AG04449 (cell line): ENCODE measurements around the gene AKR1A1.
A peak's percentile ranks its signal among the peaks of the same experiment; 100 is the strongest.

ENCODE experiments used
- CTCF ChIA-PET: fragments of 350-600 bp; formaldehyde crosslinking; extraction: SDS; loops from one replicate; lab custom pipeline; 2021; ENCODE audit warnings: antibody characterized with exemption; lab: Yijun Ruan, JAX
- POLR2A ChIA-PET: fragments of 400-600, 350-600 bp; formaldehyde crosslinking; extraction: SDS; loops from one replicate; lab custom pipeline; 2020; ENCODE audit warnings: antibody characterized with exemption, inconsistent platforms; lab: Yijun Ruan, JAX
- DNase-seq: peaks from one replicate; pipeline ENCODE4 v3.0.0-alpha.2; 2010; ENCODE audit warnings: low read depth, low spot score
- H3K4me3 ChIP-seq: 2 replicates; pipeline ENCODE4 v1.5.1; 2011; ENCODE audit warnings: low read depth, mild to moderate bottlenecking, control low read depth, low read length
- CTCF ChIP-seq: IDR thresholded peaks from one replicate; pipeline ENCODE4 v1.5.1; 2011; ENCODE audit warnings: mild to moderate bottlenecking, moderate library complexity, low read length, control low read depth, inconsistent platforms; ENCODE audit not compliant: insufficient read depth; ENCODE audit errors: missing control alignments

Gene AKR1A1

GRCh38 chr1:45583264-45583665, 32.6 kb downstream of the AKR1A1 start:
- POLR2A ChIA-PET, result interaction anchor here (0.5 to 3.2 kb wide), 5 partner anchors 9 to 257 kb away, joined by 3 to 40 read pairs (median 3); partner anchors contain the start of genes HPDL and PRDX1
- CTCF ChIA-PET, result interaction anchor here (1.4 to 9.7 kb wide), 4 partner anchors 13 to 299 kb away, joined by 3 to 98 read pairs (median 10); no protein-coding TSS in a partner anchor
- DNase-seq, result peak; percentile 74
- peak overlapping the region; percentile 96 for H3K4me3 ChIP-seq
- TF ChIP-seq CTCF, result no peak

GRCh38 chr1:45583666-45584350, 33.2 kb downstream of the AKR1A1 start, which contains the start of gene NASP:
TSS of gene NASP (plus strand) at chr1:45584041. CDS start at chr1:45584147, 106 bp downstream.
- CTCF ChIA-PET, result interaction anchor here (1.4 to 9.7 kb wide), 4 partner anchors 13 to 299 kb away, joined by 3 to 98 read pairs (median 10); no protein-coding TSS in a partner anchor
- TF ChIP-seq CTCF, result no peak
- DNase-seq, result no peak
- H3K4me3 ChIP-seq, result peak within 1 kb of the TSS; percentile 96
- POLR2A ChIA-PET, result interaction anchor here (0.5 to 3.2 kb wide), 9 partner anchors 10 to 257 kb away, joined by 3 to 40 read pairs (median 3); partner anchors contain the start of genes GPBP1L1, HPDL and PRDX1

- DNase-seq, result no peak
- CTCF ChIA-PET, result interaction anchor here (0.8 to 9.7 kb wide), 5 partner anchors 14 to 298 kb away, joined by 3 to 98 read pairs (median 6); no protein-coding TSS in a partner anchor
- H3K4me3 ChIP-seq, result peak overlapping the region; percentile 96
- TF ChIP-seq CTCF, result peak; percentile 13
- POLR2A ChIA-PET, result interaction anchor here (0.6 to 3.2 kb wide), 6 partner anchors 33 to 224 kb away, joined by 3 to 40 read pairs (median 3); partner anchors contain the start of genes GPBP1L1 and PRDX1
These were observed 33.9 kb downstream of the AKR1A1 start for GRCh38 chr1:45584351-45585109.

DNA sequence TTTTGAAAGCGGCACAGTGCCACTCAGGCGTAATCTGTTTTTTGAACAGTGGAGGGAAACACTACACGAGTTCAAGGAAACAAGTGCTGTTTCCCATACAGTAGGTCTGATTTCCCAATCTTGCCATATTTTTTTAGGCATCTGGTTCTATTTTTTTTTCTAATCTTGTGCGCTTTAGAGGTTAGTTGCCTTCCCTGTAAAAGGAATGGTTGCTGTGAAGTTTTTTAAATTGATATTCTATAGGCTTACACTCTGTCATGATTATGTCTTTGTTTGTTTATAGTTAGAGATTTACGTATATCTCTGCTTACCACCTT, 34.4 kb downstream of the AKR1A1 start:
- CTCF ChIA-PET, result interaction anchor here (0.8 to 9.7 kb wide), 4 partner anchors 14 to 259 kb away, joined by 3 to 98 read pairs (median 8); no protein-coding TSS in a partner anchor
- peak overlapping the region; percentile 96 for H3K4me3 ChIP-seq
- POLR2A ChIA-PET, result interaction anchor here (0.6 to 3.2 kb wide), 6 partner anchors 34 to 225 kb away, joined by 3 to 40 read pairs (median 3); partner anchors contain the start of genes GPBP1L1 and PRDX1
- no peak for TF ChIP-seq CTCF
- no peak for DNase-seq

DNA sequence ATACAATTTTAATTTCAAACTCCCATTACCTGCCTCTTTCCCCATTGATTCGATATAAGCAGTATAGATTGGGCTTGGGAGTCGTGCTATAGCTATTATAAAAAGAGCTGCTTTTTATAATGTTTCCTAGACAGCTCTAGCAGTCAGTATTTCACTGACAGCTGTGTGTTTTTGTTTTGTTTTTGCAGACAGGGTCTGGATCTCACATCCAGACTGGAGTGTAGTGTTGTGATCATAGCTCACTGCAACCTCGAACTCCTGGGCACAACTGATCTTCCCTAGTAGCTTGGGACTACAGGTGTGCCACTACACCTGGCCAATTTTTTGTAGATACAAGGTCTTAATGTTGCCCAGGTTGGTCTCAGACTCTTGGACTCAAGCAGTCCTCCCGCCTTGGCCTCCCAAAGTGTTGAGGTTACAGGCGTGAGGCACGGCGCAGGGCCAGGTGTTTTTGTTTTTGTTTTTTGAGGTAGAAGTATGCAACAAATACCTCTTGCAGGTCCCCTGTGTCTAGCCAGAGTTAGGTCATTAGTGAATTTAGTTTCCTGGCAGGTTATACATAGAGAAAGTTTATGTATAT, 35.0 kb downstream of the AKR1A1 start:
- H3K4me3 ChIP-seq, result peak overlapping the region; percentile 96
- no peak for DNase-seq
- ChIA-PET CTCF (interaction anchor here (0.8 to 9.7 kb wide), 3 partner anchors 15 to 258 kb away, joined by 3 to 98 read pairs (median 4); no protein-coding TSS in a partner anchor), POLR2A (interaction anchor here (1.3 to 3.2 kb wide), 2 partner anchors 64 to 225 kb away, joined by 3 to 40 read pairs; partner anchors contain the start of gene PRDX1)
- no peak for TF ChIP-seq CTCF
